Liver (tissue), 2 donors: ENCODE results near the gene CDHR5.

Experiments used
- GABPA ChIP-seq, 2 donors: IDR thresholded peaks in 1 of 2; conservative IDR thresholded peaks in 1 of 2; 2 replicates each; pipeline ENCODE4 v1.6.1; 2016; ENCODE audit warnings: antibody characterized with exemption in 2 of 2, mild to moderate bottlenecking in 1 of 2, moderate library complexity in 1 of 2
- RXRA ChIP-seq, 2 donors: IDR thresholded peaks; 2 replicates each; pipeline ENCODE4 v1.6.1; 2017 to 2018; ENCODE audit warnings: antibody characterized with exemption in 2 of 2, mild to moderate bottlenecking in 1 of 2
- donor health status: healthy.

DNA sequence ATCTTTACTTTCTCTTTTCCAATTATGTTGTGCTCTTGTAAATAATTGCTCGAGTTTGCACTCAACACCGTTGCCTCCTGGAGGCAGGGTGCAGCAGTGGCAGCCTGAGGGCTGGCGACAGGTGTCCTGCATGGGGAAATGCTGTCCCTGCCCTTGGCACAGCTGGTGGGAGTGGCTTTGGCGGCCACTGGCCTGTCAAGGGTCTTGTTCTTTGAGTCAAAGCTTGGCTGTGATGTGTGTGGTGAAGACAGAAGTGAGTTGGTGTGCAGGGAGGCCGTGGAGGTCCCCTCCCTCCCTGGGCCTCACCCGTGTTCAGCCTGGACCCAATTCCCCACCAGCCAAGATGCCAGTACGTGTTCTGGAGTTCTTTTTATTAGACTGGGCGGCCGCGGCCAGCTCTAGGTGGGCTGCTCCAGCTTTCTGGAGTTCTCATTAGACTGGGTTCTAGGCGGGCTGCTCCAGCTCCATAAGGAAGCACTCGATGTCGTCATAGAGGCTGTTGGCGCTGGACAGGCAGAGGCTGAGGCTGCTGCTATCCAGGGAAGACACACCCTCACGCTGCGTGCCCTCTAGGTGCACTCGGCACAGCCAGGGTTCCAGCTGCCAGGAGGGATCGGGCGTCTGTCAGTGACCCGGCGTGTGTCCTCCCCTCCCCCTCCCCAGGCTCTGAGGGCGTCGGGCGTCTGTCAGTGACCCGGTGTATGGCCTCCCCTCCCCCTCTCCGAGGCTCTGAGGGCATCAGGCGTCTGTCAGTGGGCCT is 12.4 kb downstream of the CDHR5 start:
- TF ChIP-seq GABPA (IDR thresholded peaks at IDR 0.05 in 1 of 2, conservative IDR thresholded peaks at IDR 0.05 in 1 of 2) (no peak), RXRA (IDR thresholded peaks at IDR 0.05) (peak; percentile 62 to 90)
